Tibial nerve (tissue), 4 donors: Measurements from ENCODE around the gene LRRC41. TPM values are rescaled to one million over a fixed set of nuclear protein-coding genes. Genes with fewer than 3 reads are reported as not detected.
A peak's percentile ranks its signal among the peaks of the same experiment; 100 is the strongest.

Source experiments
- DNase-seq, 2 donors: peaks; one replicate each; pipeline ENCODE4 v3.0.0-alpha.2; 2019; ENCODE audit warnings: low spot score in 2 of 2
- H3K27ac ChIP-seq, 4 donors: fragments of 200-600 bp; sonication (generic) in 3 of 4; one replicate each; pipeline ENCODE4 v1.5.1; 2017 to 2019; ENCODE audit warnings: mild to moderate bottlenecking in 1 of 4
- H3K27me3 ChIP-seq, 2 donors: fragments of 200-600 bp; sonication (generic) in 1 of 2; one replicate each; pipeline versions ENCODE4 v1.5.1 to v1.6.0; 2017 to 2019
- H3K36me3 ChIP-seq, 3 donors: fragments of 200-600 bp; sonication (generic); one replicate each; pipeline ENCODE4 v1.5.1; 2018 to 2019
- H3K4me1 ChIP-seq, 4 donors: fragments of 200-600 bp; sonication (generic) in 3 of 4; one replicate each; pipeline ENCODE4 v1.5.1; 2017 to 2019
- H3K4me3 ChIP-seq, 4 donors: fragments of 200-600 bp; sonication (generic) in 3 of 4; one replicate each; pipeline ENCODE4 v1.5.1; 2017 to 2019; ENCODE audit warnings: mild to moderate bottlenecking in 1 of 4, moderate library complexity in 1 of 4
- H3K9me3 ChIP-seq, 4 donors: fragments of 200-600 bp; sonication (generic) in 3 of 4; one replicate each; pipeline ENCODE4 v1.5.1; 2017 to 2019
- EP300 ChIP-seq, 2 donors: sonication (generic); formaldehyde crosslinking; IDR thresholded peaks; one replicate each; pipeline ENCODE4 v1.6.1; 2017; ENCODE audit warnings: antibody characterized with exemption in 2 of 2, mild to moderate bottlenecking in 1 of 2
- POLR2A ChIP-seq, 2 donors: fragments of 450-650 bp; IDR thresholded peaks; one replicate each; pipeline ENCODE4 v1.6.1; 2017; ENCODE audit warnings: antibody characterized with exemption in 2 of 2, mild to moderate bottlenecking in 2 of 2, moderate library complexity in 2 of 2
- WGBS, 2 donors: methylation state at CpG; one replicate each; pipeline ENCODE4 v1.1.5; 2018; 5-methylcytosine and 5-hydroxymethylcytosine counted together
- total RNA-seq, 4 donors: library from RNA; depleted of rRNA; stranded (reverse); fragments of >200 nt; gene quantifications; one replicate each; pipeline ENCODE4 v1.1.0, GENCODE V29; 2016
- TF ChIP-seq, protein P1 (sequence below), 5 experiments: fragments of 200-600 bp in 3 of 5; fragments of 450-650 bp in 2 of 5; sonication (generic) in 3 of 5; IDR thresholded peaks; one replicate each; pipeline ENCODE4 v1.5.1; 2016 to 2019; ENCODE audit warnings: antibody characterized with exemption in 5 of 5, mild to moderate bottlenecking in 3 of 5, moderate library complexity in 2 of 5

LRRC41 gene
- total RNA-seq, 4 donors from 2014 or later, result 80.4 to 83.9 (median 83.2) TPM

DNA sequence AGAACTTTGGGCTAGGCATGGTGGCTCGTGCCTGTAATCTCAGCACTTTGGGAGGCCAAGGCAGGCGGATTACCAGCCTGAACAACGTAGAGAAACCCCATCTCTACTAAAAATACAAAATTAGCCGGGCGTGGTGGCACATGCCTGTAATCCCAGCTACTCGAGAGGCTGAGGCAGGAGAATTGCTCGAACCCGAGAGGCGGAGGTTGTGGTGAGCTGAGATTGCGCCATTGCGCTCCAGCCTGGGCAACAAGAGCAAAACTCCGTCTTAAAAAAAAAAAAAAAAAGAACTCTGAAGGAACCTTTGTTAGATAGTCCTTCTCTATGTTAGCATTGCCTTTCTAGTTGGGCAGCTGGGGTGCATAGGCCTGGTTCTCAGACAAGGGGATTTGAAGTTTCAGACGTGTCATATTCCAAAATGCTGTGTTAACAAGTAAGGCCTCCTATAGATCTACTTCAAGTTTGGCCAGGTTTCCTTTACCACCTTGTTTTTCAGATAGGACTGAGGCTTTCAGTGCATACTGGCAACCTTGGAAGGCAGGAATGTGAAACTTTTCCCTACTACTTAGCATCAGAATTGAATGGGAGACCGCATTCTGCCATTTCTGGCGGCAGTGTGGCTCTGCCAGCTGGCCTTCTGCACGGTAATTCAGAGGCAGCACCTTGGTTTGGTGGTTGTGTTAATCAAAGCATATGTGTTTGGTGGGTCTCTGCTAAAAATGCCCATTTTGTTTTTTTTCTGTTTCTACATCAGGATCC lies 6.2 kb upstream of the LRRC41 start:
- TF ChIP-seq EP300 (IDR thresholded peaks at IDR 0.05) (no peak), POLR2A (IDR thresholded peaks at IDR 0.05) (no peak)
- TF ChIP-seq, protein P1, sequence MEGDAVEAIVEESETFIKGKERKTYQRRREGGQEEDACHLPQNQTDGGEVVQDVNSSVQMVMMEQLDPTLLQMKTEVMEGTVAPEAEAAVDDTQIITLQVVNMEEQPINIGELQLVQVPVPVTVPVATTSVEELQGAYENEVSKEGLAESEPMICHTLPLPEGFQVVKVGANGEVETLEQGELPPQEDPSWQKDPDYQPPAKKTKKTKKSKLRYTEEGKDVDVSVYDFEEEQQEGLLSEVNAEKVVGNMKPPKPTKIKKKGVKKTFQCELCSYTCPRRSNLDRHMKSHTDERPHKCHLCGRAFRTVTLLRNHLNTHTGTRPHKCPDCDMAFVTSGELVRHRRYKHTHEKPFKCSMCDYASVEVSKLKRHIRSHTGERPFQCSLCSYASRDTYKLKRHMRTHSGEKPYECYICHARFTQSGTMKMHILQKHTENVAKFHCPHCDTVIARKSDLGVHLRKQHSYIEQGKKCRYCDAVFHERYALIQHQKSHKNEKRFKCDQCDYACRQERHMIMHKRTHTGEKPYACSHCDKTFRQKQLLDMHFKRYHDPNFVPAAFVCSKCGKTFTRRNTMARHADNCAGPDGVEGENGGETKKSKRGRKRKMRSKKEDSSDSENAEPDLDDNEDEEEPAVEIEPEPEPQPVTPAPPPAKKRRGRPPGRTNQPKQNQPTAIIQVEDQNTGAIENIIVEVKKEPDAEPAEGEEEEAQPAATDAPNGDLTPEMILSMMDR (IDR thresholded peaks at IDR 0.05), result no peak
- Histone ChIP-seq H3K27ac (no peak overlapping the region), H3K27me3 (no peaks in the 10 kb centered on the region), H3K36me3 (peaks cover 2 to 51% (median 32%) of the 10 kb centered on the region in 3 donors), H3K9me3 (no peaks in the 10 kb centered on the region), H3K4me1 (peaks cover 0 to 30% (median 7%) of the 10 kb centered on the region in 4 donors), H3K4me3 (no peak overlapping the region)
- WGBS, 2 donors, result 89 to 90% methylated on average over 16 of the region's 16 CpGs
- DNase-seq, result no peak

DNA sequence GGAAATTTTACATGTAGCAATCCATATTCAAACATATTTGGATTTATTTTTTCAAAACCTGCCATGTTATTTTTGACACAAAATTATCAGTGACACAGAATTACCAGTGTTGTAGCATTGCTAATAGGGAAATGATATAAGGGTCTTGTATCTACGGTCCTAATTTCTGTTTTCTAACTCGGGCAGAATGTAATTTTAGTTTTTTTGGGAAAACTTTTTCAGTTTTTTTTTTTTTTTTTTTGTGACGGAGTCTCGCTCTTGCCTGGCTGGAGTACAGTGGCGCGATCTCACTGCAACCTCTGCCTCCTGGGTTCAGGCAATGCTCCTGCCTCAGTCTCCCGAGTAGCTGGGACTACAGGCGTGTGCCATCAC lies 2.7 kb upstream of the LRRC41 start:
- Histone ChIP-seq H3K27ac (no peak overlapping the region), H3K4me1 (peaks cover 0 to 43% (median 16%) of the 10 kb centered on the region in 4 donors), H3K4me3 (no peak overlapping the region), H3K9me3 (no peaks in the 10 kb centered on the region), H3K27me3 (no peaks in the 10 kb centered on the region), H3K36me3 (peaks cover 0 to 16% (median 11%) of the 10 kb centered on the region in 3 donors)
- 93% methylated on average over 8 of the region's 8 CpGs for WGBS, 2 donors
- TF ChIP-seq, protein P1 (IDR thresholded peaks at IDR 0.05), result no peak
- TF ChIP-seq EP300 (IDR thresholded peaks at IDR 0.05), result no peak
- TF ChIP-seq POLR2A (IDR thresholded peaks at IDR 0.05), result no peak
- DNase-seq, result no peak

DNA sequence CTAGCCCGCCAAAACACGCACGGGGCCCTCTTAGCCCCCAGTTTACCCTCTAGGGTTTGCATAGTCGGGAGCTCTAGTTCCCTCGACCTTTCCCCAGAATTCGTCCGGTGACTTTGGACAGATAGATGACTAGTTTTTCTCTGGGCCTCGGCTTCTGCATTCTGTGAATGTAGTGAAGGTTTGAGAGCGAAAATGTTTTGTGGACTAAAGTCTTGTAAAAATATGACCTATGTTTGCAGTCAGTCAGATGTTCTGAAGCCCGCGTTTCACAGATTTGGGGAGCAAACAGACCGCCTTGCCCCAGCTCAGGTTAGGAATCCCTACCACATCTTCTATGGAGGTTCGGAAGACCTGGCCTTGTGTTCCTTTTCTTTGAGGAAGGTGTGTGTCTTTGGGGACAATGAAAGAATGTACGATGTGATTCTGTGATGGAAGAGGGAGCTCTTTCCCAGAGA lies 483 bp upstream of the LRRC41 start:
- no peak for DNase-seq
- H3K27ac ChIP-seq, result peak overlapping the region; percentile 98 to 99 (median 98)
- H3K4me3 ChIP-seq, result peak overlapping the region; percentile 74 to 98 (median 80)
- no peaks in the 10 kb centered on the region for H3K27me3 ChIP-seq
- peaks cover 0 to 65% (median 30%) of the 10 kb centered on the region in 4 donors for H3K4me1 ChIP-seq
- no peaks in the 10 kb centered on the region for H3K36me3 ChIP-seq
- WGBS, 2 donors, result 1% methylated on average over 14 of the region's 14 CpGs
- TF ChIP-seq EP300 (IDR thresholded peaks at IDR 0.05) (no peak), POLR2A (IDR thresholded peaks at IDR 0.05) (no peak)
- TF ChIP-seq, protein P1 (IDR thresholded peaks at IDR 0.05), result no peak
- no peaks in the 10 kb centered on the region for H3K9me3 ChIP-seq

DNA sequence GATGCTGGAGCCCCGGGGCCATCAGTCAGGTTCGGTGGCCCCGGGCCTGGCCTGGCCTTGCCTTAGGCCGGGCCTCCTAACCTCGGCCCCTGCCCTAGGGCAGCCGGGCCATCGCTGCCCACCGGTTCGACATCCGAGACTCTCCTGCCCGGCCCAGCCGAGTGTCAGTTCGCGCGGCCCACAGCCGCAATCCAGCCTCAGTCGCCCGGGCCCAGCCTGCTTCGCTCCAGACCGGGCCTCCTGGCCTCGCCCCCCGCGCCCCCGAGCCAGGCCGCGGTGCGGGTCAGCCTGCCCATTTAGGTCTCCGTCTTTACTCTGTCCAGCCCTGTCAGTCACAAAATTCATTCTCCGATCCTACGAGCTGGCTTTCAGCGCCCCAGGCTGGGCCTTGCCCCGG lies 777 bp downstream of the LRRC41 start:
- Histone ChIP-seq H3K36me3 (peaks cover 0 to 3% (median 0%) of the 10 kb centered on the region in 3 donors), H3K4me1 (peaks cover 0 to 76% (median 32%) of the 10 kb centered on the region in 4 donors), H3K9me3 (no peaks in the 10 kb centered on the region), H3K4me3 (peak overlapping the region; percentile 77 to 98 (median 90)), H3K27me3 (no peaks in the 10 kb centered on the region), H3K27ac (peak overlapping the region; percentile 98 to 99 (median 98))
- 1% methylated on average over 17 to 30 of the region's 32 CpGs for WGBS, 2 donors
- TF ChIP-seq, protein P1 (IDR thresholded peaks at IDR 0.05), result no peak
- TF ChIP-seq POLR2A (IDR thresholded peaks at IDR 0.05) (no peak), EP300 (IDR thresholded peaks at IDR 0.05) (no peak)
- no peak for DNase-seq
